HG03521 (cell line): ENCODE data around the gene NUDCD3.
A peak's percentile ranks its signal among the peaks of the same experiment; 100 is the strongest.
"Not testable (repeated sequence)": the region's sequence is repeated elsewhere in the genome, so short reads cannot be mapped to it uniquely, and the experiment has no call there.

Source experiments
- ATAC-seq: cut with Tn5 transposase; IDR thresholded peaks from one replicate; pipeline ENCODE4 v1.9.1; 2021; ENCODE audit warnings: mild to moderate bottlenecking, moderate library complexity; ENCODE audit not compliant: unreplicated experiment

Gene NUDCD3

DNA sequence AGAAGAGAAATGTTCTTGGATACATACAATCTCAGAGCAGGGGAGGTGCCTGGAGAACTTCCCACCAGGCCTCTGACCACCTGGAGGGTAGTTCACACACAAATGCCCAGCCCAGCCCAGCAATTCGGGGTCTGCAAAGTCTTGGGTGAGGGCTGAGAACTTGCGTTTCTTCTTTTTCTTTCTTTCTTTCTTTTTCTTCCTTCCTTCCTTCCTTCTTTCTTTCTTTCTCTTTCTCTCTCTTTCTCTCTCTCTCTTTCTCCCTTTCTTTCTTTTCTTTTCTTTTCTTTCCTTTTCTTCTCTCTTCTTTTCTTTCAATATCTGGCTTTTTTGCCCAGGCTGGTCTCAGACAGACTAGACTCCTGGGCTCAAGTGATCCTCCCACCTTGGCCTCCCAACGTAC, 28.3 kb upstream of the NUDCD3 start:
- ATAC-seq = no peak

DNA sequence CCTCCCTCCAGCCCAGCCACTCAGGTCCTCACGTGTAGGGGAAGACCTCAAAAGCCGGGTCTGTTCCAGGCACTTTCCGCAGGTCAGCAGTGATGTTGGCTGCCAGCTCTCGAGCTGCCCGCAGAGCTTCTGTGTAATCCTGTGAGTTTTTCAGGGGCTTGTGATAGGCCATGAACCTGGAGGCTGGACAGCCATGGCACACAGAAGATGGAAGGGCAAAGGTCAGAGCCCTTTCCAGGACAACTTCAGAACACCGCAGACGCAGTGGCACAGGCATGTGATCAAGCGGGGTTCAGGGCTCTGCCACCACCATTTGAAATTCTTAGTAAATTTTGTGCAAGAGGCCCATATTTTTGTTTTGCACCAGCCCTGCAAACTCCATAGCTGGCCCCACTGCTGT, 26.7 kb upstream of the NUDCD3 start:
- no peak for ATAC-seq

DNA sequence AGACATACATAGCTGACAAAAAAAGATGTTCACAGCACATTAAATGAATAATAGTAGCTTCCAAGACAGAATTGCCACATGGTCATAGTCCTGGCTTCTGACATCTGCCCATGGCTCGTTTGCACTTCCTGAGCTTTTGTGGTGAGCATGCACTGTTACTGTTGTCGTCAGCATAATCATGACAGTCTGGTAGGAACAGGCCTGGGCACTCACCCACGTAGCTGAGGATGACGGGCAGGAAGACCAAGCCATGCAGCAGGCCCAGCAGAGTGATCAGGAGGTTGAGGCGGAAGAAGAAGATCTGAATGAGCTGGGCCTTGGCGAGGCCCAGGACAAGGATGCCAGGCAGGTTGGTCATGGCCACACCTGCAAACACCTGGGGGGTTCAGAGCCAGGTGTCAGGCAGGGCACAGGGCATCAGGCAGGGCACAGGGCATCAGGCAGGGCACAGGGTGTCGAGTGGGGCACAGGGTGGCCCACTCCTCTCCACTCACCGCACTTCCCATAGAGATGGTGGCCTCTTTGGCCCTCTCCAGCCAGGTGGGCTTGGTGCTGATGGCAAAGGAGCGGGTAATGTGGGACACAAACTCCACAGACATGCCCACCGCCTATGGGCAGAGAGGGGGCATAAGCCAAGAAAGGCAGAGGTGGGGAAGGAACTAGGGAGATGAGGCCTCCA, 25.3 kb upstream of the NUDCD3 start:
- ATAC-seq = no peak

GRCh38 chr7:44512736-44513135, 22.3 kb upstream of the NUDCD3 start:
- ATAC-seq = no peak

GRCh38 chr7:44511863-44512468, 21.5 kb upstream of the NUDCD3 start:
- ATAC-seq = no peak

- ATAC-seq = no peak
Observed at GRCh38 chr7:44511236-44511635, 20.8 kb upstream of the NUDCD3 start.

- no peak for ATAC-seq
Observed at GRCh38 chr7:44508328-44509030, 18.0 kb upstream of the NUDCD3 start.

DNA sequence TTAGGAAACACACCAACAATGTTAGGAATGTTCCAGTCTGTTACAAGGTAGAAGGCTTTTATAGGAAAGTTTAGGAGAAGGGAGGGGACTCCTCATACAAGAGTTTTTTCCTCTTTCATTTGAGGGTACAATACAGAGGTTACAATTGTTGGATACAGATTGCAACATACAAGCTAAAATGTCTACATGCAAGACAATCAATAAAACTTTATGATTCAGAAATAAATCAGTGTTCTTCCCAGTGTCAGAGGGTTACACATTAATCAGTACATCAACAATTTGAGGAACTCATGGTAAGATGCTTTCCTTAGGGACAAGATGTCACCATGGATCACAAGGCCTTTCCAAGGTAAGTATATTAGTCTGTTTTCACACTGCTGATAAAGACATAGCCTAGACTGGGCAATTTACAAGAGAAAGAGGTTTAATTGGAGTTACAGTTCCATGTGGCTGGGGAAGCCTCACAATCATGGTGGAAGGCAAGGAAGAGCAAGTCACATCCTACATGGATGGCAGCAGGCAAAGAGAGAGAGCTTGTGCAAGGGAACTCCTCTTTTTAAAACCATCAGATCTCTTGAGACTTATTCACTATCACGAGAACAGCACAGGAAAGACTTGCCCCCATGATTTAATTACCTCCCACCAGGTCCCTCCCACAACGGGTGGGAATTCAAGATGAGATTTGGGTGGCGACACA, 16.3 kb upstream of the NUDCD3 start:
- not testable (repeated sequence) for ATAC-seq

GRCh38 chr7:44505595-44505994, 15.1 kb upstream of the NUDCD3 start:
- no peak for ATAC-seq

DNA sequence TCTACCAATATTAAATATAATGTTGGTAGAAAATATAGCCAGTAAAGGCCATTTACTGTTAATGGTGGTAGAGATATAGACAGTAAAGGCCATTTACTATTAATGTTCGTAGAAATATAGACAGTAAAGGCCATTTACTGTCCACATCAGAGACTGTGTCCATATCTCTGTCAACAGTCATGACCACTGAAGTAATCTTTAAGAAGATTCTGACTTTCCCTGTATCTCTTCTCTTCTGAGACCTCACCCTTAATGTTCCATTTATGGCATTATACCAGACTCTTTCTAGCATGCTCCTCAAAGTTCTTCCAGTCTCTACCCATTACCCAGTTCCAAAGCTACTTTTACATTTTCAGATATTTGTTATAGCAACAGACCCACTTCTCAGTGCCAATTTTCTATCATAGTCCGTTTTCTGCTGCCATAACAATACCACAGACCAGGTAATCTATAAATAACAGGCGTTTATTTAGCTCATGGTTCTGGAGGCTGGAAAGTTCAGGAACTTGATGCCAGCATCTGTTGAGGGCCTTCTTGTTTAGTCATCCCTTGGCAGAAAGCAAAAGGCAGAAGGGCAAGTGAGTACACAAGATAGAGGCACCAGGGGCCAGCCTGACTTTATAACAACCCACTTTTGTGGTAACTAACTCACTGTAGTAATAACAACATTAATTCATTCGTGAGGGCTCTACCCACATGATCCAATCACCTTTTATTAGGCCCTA, 7.9 kb upstream of the NUDCD3 start:
- ATAC-seq = no peak

GRCh38 chr7:44497155-44498027, 6.9 kb upstream of the NUDCD3 start:
- ATAC-seq = no peak

DNA sequence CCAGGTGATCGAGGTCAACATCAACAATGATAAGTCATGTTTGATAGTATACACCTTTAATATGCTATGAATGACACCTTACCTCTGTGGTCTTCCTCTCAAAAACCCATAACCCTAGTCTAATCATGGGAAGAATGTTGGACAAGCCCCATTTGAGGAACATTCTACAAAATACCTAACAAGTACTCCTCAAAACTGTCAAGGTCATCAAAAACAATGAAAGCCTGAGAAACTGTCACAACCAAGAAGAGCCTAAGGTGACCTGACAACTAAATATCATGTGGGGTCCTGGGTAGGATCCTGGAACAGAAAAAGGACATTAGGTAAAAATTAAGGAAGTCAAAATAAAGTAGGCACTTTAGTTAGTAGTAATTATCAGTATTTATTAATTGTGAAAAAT, 5.9 kb upstream of the NUDCD3 start:
- ATAC-seq = no peak

DNA sequence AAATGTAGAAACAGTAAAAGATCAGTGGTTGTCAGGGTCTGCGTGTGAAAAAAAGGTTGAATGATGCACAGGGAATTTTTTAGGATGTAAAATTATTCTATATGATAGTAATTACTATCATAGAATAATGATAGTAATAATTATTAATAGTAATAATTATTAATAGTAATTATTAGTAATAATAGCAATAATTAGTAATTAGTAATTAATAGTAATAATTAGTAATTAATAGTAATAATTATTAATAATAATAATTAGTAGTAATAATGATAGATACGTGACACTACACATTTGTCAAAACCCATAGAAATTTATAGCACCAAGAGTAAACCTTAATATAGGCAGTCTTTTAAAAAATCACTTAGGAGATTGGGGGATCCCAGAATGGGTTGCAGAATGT, 4.5 kb upstream of the NUDCD3 start:
- ATAC-seq = no peak

DNA sequence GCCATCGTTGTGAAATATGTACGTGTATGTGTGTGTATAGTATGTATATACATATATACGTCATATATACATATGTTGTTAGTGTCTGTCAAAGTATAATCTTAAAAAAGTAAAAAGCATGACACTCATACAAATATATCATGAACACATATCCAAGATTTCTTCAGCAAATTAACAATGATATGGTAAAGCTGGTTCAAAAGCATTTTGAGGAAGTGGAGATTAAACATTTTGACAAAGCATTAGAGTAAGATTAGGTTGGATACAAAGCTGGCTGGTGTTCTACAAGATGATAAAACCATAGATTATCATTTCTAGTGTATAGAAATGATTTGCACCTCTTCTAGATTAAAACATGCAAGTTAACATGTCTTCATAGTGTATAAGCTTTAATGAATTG, 771 bp upstream of the NUDCD3 start:
- no peak for ATAC-seq

- ATAC-seq = peak; percentile 36
Observed at GRCh38 chr7:44489955-44490350, 505 bp downstream of the NUDCD3 start.

GRCh38 chr7:44488955-44489354, 1.5 kb downstream of the NUDCD3 start:
- no peak for ATAC-seq

DNA sequence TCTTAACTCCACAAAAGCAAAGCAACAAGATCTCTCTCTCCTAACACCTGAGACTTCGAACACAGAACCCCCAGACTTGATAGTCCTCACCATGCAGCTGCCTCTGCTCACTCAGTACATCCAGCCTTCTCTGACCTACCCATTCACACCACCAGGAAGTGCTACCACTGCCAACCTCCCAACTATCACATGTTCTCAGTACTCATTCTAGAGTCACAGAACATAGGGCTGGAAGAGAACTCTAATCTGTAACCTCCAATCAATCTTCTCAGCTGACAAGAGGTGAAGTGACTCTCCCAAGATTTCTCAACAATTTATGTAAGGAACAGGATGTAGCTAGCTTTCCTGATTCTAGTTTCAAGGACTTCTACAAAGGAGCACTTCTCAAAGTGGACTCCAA, 3.8 kb downstream of the NUDCD3 start:
- no peak for ATAC-seq

DNA sequence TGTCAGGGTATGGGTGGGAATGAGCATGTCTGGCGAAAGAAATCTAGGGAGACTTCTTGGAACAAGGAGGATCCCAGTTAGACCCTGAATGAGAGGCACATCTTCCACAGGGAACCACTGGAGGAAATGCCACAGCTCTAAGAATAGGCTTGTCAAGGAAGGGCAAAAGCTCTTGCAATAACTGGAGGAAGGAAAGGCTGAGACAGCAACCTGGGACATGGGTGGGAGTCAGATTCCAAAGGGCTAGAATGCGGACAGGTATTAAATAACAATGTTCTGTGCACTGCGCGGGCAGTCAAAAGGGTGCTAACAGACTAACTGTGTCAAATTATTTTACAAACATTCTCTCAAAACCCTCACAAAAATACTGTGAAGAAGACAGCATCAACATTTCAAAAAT, 4.5 kb downstream of the NUDCD3 start:
- no peak for ATAC-seq

GRCh38 chr7:44484482-44485313, 5.8 kb downstream of the NUDCD3 start:
- ATAC-seq = no peak
